Osteocyte (in vitro differentiated cells): Measurements from ENCODE around the gene FAM210A. TPM values are rescaled to one million over a fixed set of nuclear protein-coding genes. Genes with fewer than 3 reads are reported as not detected.
"Not testable (repeated sequence)": the region's sequence is repeated elsewhere in the genome, so short reads cannot be mapped to it uniquely, and the experiment has no call there.

Experiments used
- DNase-seq: peaks from one replicate; pipeline ENCODE4 v3.0.0; 2021; ENCODE audit warnings: mixed read lengths; ENCODE audit not compliant: unreplicated experiment; ENCODE audit errors: extremely low spot score
- H3K27ac Mint-ChIP-seq: one replicate; pipeline ENCODE4 v1.8.0; 2021; ENCODE audit warnings: mild to moderate bottlenecking, mixed read lengths; ENCODE audit not compliant: unreplicated experiment
- H3K27me3 Mint-ChIP-seq: one replicate; pipeline ENCODE4 v1.8.0; 2021; ENCODE audit warnings: mixed read lengths; ENCODE audit not compliant: unreplicated experiment
- H3K36me3 Mint-ChIP-seq: one replicate; pipeline ENCODE4 v1.8.0; 2021; ENCODE audit warnings: mixed read lengths; ENCODE audit not compliant: unreplicated experiment
- H3K4me1 Mint-ChIP-seq: one replicate; pipeline ENCODE4 v1.8.0; 2021; ENCODE audit warnings: mixed read lengths; ENCODE audit not compliant: unreplicated experiment
- H3K4me3 Mint-ChIP-seq: one replicate; pipeline ENCODE4 v1.8.0; 2021; ENCODE audit warnings: mild to moderate bottlenecking, moderate library complexity, mixed read lengths; ENCODE audit not compliant: unreplicated experiment
- H3K9me3 Mint-ChIP-seq: one replicate; pipeline ENCODE4 v1.8.0; 2021; ENCODE audit warnings: mixed read lengths; ENCODE audit not compliant: unreplicated experiment
- total RNA-seq: library from RNA; stranded (reverse); gene quantifications from 2 replicates; pipeline ENCODE4 v1.2.1, GENCODE V29; 2021
- TF ChIP-seq, protein P1 (sequence below): fragments of 200-600 bp; sonication (generic); IDR thresholded peaks from 2 replicates; pipeline ENCODE4 v1.5.0; 2021; ENCODE audit warnings: antibody characterized with exemption, mild to moderate bottlenecking, moderate library complexity

Gene FAM210A
- total RNA-seq, 1 donor from 2014 or later: 13.8 TPM

DNA sequence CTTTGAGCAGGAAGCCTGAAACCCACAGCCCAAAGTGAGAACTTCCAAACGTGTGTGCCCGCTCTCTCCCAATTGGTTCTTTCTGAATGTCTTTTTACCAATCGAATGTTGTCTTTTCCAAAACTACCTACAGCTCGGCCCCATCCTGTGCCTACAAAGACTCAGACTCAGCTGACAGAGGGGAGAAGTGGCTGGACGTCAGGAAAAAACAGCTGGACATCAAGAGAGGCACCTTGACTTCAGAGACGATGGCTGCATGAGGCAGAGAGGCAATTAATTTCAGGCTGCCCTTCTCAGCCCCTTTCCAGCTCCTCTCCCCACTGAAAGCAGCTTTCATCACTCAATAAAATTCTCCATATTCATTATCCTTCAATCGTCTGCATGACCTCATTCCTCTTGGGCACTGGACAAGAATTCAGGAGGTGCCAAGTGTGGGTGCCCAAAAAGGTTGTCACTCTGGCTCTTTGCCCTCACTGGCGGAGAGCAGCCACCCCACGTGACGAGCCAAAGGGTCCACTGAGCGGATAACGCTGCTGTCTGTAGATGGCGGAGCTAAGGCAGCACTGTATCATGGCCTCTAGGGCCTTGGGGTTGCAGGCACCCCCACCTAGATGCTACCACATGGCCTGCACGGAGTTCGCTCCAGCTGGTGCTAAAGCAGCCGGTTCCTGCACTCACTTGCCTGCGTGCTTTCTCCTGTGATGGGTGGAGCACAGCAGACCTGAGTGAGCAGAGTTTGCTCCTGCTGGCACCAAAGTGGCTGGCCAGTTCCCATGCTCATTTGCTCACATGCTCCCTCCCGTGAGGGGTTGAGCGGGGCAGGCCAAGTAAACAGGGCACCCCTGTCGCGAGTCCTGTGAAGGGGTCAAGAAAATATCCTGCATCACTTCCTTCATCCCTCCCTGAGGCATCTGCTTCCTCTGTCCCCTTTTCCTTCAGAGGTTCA, 37.9 kb downstream of the FAM210A start:
- Mint-ChIP-seq H3K36me3 (peaks cover 14% of the 10 kb centered on the region), H3K4me3 (no peak overlapping the region), H3K9me3 (peaks cover 23% of the 10 kb centered on the region), H3K27ac (no peak overlapping the region), H3K27me3 (no peaks in the 10 kb centered on the region), H3K4me1 (peaks cover 25% of the 10 kb centered on the region)
- no peak for DNase-seq
- TF ChIP-seq, protein P1, sequence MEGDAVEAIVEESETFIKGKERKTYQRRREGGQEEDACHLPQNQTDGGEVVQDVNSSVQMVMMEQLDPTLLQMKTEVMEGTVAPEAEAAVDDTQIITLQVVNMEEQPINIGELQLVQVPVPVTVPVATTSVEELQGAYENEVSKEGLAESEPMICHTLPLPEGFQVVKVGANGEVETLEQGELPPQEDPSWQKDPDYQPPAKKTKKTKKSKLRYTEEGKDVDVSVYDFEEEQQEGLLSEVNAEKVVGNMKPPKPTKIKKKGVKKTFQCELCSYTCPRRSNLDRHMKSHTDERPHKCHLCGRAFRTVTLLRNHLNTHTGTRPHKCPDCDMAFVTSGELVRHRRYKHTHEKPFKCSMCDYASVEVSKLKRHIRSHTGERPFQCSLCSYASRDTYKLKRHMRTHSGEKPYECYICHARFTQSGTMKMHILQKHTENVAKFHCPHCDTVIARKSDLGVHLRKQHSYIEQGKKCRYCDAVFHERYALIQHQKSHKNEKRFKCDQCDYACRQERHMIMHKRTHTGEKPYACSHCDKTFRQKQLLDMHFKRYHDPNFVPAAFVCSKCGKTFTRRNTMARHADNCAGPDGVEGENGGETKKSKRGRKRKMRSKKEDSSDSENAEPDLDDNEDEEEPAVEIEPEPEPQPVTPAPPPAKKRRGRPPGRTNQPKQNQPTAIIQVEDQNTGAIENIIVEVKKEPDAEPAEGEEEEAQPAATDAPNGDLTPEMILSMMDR: no peak

DNA sequence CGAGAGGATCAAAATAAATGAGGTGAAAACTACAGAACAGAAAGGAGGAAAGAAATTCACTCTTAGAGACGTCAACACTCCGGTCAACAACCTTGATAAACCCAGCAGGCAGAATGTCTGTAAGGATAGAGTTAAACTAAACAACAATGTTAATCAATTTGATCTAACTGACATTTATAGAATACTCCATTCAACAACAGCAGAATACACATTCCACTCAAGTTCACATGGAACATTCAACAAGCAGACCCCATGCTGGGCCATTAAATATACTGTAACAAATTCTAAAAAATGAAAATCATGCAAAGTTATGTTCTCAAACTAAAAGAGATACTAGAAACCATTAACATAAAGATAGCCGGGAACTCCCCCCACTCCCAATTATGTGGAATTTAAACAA, 41.8 kb downstream of the FAM210A start:
- H3K4me3 Mint-ChIP-seq: no peak overlapping the region
- TF ChIP-seq, protein P1: no peak
- DNase-seq: no peak
- H3K27ac Mint-ChIP-seq: peak overlapping the region; percentile 19
- no peaks in the 10 kb centered on the region for H3K27me3 Mint-ChIP-seq
- H3K36me3 Mint-ChIP-seq: peaks cover 14% of the 10 kb centered on the region
- H3K4me1 Mint-ChIP-seq: peaks cover 25% of the 10 kb centered on the region
- H3K9me3 Mint-ChIP-seq: peaks cover 8% of the 10 kb centered on the region

DNA sequence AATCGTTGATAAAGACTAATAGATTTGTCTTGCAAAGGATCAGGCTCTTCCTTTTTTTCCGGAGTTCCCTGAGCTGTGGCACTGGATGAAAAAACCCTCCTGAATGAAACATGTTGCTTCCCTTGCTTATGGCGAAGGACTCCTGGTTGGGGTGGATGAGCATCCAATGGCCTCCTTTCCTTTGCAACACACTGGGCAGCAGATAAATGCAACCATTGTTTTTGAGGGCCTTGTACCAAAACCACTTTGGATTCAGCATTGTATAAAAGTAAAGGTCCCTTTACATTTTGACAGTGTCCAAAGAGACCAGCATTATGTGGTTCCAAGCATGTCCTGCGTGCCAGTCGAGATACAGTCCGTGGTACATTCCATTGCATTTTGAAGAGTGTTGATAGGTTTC, 44.7 kb downstream of the FAM210A start:
- Mint-ChIP-seq H3K36me3 (peaks cover 8% of the 10 kb centered on the region), H3K4me3 (no peak overlapping the region), H3K4me1 (peaks cover 28% of the 10 kb centered on the region), H3K27me3 (no peaks in the 10 kb centered on the region), H3K9me3 (peaks cover under 1% of the 10 kb centered on the region), H3K27ac (no peak overlapping the region)
- TF ChIP-seq, protein P1: no peak
- no peak for DNase-seq

DNA sequence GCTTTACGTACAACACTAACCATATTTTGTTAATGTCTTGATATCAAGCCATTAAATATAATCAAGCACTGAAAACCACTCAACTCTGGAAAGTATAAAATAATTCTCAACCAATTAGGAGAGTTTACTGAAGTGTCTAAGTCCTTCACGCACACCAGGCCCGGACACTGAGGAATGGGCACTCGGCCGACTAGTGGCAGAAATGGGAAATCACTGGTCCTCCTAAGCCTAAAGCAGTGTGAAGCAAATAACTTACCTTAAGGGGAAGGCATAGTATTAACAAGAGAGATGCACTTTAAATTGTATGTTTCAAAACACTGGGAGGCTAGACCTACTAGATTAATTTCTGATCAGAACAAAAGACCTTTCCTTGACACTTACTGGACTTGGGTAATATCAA, 45.7 kb downstream of the FAM210A start:
- Mint-ChIP-seq H3K9me3 (peaks cover 4% of the 10 kb centered on the region), H3K36me3 (peaks cover 6% of the 10 kb centered on the region), H3K4me1 (peaks cover 22% of the 10 kb centered on the region), H3K27me3 (no peaks in the 10 kb centered on the region), H3K4me3 (no peak overlapping the region), H3K27ac (no peak overlapping the region)
- TF ChIP-seq, protein P1: peak; percentile 50
- no peak for DNase-seq

DNA sequence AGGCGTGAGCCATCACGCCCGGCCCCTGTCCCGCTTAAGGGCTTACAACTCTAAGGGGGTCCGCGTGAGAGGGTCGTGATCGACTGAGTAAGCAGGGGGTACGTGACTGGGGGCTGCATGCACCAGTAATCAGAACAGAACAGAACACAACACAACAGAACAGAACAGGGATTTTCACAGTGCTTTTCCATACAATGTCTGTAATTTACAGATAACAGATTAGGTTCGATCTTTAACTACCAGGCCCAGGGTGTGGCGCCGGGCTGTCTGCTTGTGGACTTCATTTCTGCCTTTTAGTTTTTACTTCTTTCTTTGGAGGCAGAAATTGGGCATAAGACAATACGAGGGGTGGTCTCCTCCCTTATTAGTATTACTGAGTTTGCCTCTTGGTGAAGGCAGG, 49.0 kb downstream of the FAM210A start:
- not testable (repeated sequence) for H3K36me3 Mint-ChIP-seq, H3K27ac Mint-ChIP-seq, H3K4me3 Mint-ChIP-seq, DNase-seq, H3K27me3 Mint-ChIP-seq
- peaks cover 10% of the 10 kb centered on the region for H3K9me3 Mint-ChIP-seq
- peaks cover 10% of the 10 kb centered on the region for H3K4me1 Mint-ChIP-seq
